Neural crest cell (in vitro differentiated cells): Measurements from ENCODE around the gene ARMS2. TPM values are rescaled to one million over a fixed set of nuclear protein-coding genes. Genes with fewer than 3 reads are reported as not detected.

ENCODE experiments used
- DNase-seq: peaks from one replicate; pipeline ENCODE4 v3.0.0; 2021; ENCODE audit warnings: low read depth, mixed read lengths, low spot score
- H3K27ac Mint-ChIP-seq: one replicate; pipeline ENCODE4 v1.8.0; 2021; ENCODE audit warnings: mild to moderate bottlenecking, mixed read lengths; ENCODE audit not compliant: unreplicated experiment
- H3K27me3 Mint-ChIP-seq: 2 replicates; pipeline ENCODE4 v1.8.0; 2021; ENCODE audit warnings: low read depth, mild to moderate bottlenecking, mixed read lengths
- H3K36me3 Mint-ChIP-seq: 2 replicates; pipeline ENCODE4 v1.8.0; 2021; ENCODE audit warnings: low read depth, mild to moderate bottlenecking, mixed read lengths
- H3K4me1 Mint-ChIP-seq: 2 replicates; pipeline ENCODE4 v1.8.0; 2021; ENCODE audit warnings: mixed read lengths
- H3K4me3 Mint-ChIP-seq: one replicate; pipeline ENCODE4 v1.8.0; 2021; ENCODE audit warnings: mild to moderate bottlenecking, mixed read lengths
- H3K9me3 Mint-ChIP-seq: 2 replicates; pipeline ENCODE4 v1.8.0; 2021; ENCODE audit warnings: mixed read lengths
- total RNA-seq: library from RNA; stranded (reverse); gene quantifications from 2 replicates; pipeline ENCODE4 v1.2.1, GENCODE V29; 2021
- TF ChIP-seq, protein P1 (sequence below): fragments of 200-600 bp; sonication (generic); conservative IDR thresholded peaks from 2 replicates; pipeline ENCODE4 v1.5.0; 2021; ENCODE audit warnings: antibody characterized with exemption, mild to moderate bottlenecking

The ARMS2 gene
- total RNA-seq, 1 donor from 2014 or later, result not detected

DNA sequence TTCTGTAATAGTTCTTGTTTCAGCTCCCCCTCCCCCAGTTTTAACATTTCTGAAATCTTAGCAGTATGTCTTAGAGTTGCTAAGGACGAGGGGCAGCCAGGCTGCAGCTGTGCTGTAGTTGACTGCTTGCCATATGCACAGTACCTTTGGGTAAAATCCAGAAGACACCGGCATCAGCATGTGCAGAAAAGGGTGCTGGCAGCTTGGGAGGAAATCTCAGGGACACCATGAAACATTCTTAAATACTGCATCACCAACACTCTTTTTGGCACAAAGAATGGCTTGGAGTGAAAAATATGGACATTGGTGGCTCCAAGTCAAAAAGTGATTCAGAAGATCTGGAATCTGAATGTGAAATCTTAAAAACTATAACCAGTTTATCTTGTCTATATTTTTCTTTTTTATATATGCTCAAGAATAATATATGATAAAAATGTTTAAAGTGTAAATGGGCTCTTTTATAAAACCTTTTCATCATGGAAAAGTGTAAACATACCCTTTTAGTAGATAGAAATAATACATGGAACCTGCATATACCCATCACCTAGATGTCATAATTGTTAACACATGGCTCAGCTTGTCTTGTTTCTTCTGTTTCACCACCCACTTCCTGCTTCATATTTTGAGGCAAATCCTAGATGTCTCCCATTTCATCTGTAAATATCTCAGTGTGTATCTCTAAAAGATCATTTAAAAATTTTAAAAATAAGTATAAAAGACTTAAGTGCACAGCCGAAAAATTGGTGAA, 34.4 kb upstream of the ARMS2 start:
- Mint-ChIP-seq H3K4me3 (no peak overlapping the region), H3K27me3 (no peaks in the 10 kb centered on the region), H3K36me3 (peaks cover 4% of the 10 kb centered on the region), H3K27ac (no peak overlapping the region), H3K4me1 (no peaks in the 10 kb centered on the region), H3K9me3 (no peaks in the 10 kb centered on the region)
- TF ChIP-seq, protein P1, sequence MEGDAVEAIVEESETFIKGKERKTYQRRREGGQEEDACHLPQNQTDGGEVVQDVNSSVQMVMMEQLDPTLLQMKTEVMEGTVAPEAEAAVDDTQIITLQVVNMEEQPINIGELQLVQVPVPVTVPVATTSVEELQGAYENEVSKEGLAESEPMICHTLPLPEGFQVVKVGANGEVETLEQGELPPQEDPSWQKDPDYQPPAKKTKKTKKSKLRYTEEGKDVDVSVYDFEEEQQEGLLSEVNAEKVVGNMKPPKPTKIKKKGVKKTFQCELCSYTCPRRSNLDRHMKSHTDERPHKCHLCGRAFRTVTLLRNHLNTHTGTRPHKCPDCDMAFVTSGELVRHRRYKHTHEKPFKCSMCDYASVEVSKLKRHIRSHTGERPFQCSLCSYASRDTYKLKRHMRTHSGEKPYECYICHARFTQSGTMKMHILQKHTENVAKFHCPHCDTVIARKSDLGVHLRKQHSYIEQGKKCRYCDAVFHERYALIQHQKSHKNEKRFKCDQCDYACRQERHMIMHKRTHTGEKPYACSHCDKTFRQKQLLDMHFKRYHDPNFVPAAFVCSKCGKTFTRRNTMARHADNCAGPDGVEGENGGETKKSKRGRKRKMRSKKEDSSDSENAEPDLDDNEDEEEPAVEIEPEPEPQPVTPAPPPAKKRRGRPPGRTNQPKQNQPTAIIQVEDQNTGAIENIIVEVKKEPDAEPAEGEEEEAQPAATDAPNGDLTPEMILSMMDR, result no peak
- DNase-seq, result no peak

- H3K27me3 Mint-ChIP-seq, result no peaks in the 10 kb centered on the region
- TF ChIP-seq, protein P1, result no peak
- no peaks in the 10 kb centered on the region for H3K9me3 Mint-ChIP-seq
- no peak overlapping the region for H3K27ac Mint-ChIP-seq
- H3K4me1 Mint-ChIP-seq, result no peaks in the 10 kb centered on the region
- peaks cover 4% of the 10 kb centered on the region for H3K36me3 Mint-ChIP-seq
- H3K4me3 Mint-ChIP-seq, result no peak overlapping the region
- DNase-seq, result no peak
Observed at GRCh38 chr10:122420624-122421007, 33.8 kb upstream of the ARMS2 start.

DNA sequence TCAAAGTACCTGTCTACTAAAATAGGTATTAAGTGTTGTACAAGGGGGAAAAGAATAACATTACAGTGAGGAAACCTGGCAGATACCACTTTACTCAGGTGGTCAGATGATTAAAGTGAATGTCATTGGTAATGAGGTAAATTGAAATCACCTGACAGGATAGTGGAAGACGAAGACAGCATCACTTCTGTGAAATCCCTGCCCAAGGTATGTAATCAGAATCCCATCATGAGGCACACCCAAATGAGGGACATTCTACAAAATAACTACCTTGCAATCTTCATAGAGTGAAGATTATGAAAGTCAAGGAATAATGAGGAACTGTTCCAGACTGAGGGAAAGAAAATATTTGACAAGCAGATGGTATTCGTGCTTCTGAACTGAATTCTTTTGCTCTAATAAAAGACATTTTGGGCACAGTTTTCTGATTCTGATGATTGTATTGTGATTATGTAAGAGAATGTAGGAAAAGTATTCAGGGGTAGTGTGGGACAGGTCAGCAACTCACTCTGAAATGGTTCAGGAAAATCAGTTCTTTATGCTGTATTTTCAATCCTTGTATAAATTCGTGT, 33.3 kb upstream of the ARMS2 start:
- Mint-ChIP-seq H3K36me3 (no peaks in the 10 kb centered on the region), H3K27ac (no peak overlapping the region), H3K4me3 (no peak overlapping the region), H3K27me3 (no peaks in the 10 kb centered on the region), H3K9me3 (no peaks in the 10 kb centered on the region), H3K4me1 (no peaks in the 10 kb centered on the region)
- no peak for DNase-seq
- TF ChIP-seq, protein P1, result no peak

DNA sequence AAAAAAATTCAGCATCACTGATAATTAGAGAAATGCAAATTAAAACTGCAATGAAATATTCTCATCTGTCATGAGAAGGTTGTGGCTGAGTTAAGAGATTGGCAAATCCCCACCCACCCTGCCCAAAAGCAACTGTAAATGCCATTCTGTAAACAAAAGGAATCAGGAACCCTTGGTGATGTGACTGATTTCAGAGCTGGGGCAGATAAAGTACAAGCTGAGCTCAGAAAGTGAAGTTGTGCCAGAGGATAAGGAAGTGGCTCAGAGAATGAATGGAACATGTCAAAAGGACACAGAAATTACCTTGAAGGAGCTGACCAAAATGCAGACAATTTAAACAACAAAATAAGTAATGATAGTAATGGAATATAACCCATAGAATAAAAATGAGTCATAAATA, 32.7 kb upstream of the ARMS2 start:
- no peaks in the 10 kb centered on the region for H3K36me3 Mint-ChIP-seq
- DNase-seq, result no peak
- TF ChIP-seq, protein P1, result no peak
- H3K27ac Mint-ChIP-seq, result no peak overlapping the region
- no peaks in the 10 kb centered on the region for H3K27me3 Mint-ChIP-seq
- H3K9me3 Mint-ChIP-seq, result no peaks in the 10 kb centered on the region
- H3K4me3 Mint-ChIP-seq, result no peak overlapping the region
- no peaks in the 10 kb centered on the region for H3K4me1 Mint-ChIP-seq

GRCh38 chr10:122422266-122422989, 32.0 kb upstream of the ARMS2 start:
- H3K4me3 Mint-ChIP-seq, result no peak overlapping the region
- peak overlapping the region; percentile 24 for H3K27ac Mint-ChIP-seq
- DNase-seq, result no peak
- TF ChIP-seq, protein P1, result no peak
- H3K4me1 Mint-ChIP-seq, result no peaks in the 10 kb centered on the region
- peaks cover 2% of the 10 kb centered on the region for H3K36me3 Mint-ChIP-seq
- no peaks in the 10 kb centered on the region for H3K9me3 Mint-ChIP-seq
- no peaks in the 10 kb centered on the region for H3K27me3 Mint-ChIP-seq
